IMR-90 (cell line): ENCODE results near the gene EIF3K. TPM values are rescaled to one million over a fixed set of nuclear protein-coding genes. Genes with fewer than 3 reads are reported as not detected.

Experiments used
- ATAC-seq: fragments of 200-7000 bp; cut with Tn5 transposase; 2 replicates; pipeline ENCODE4 v1.9.1; 2020; ENCODE audit warnings: low read depth, mild to moderate bottlenecking, moderate library complexity
- BruUV-seq: library from RNA; stranded (reverse); fragments of 400-500 nt; replicated peaks from 2 replicates; lab custom pipeline; 2021; lab: Mats Ljungman, UMichigan
- CTCF ChIA-PET: fragments of 300-600 bp; formaldehyde crosslinking; extraction: SDS; loops from one replicate; lab custom pipeline; 2021; ENCODE audit warnings: antibody characterized with exemption; lab: Yijun Ruan, JAX
- POLR2A ChIA-PET: fragments of 300-600 bp; sonication (Branson Sonifier 250); formaldehyde crosslinking; loops from one replicate; lab custom pipeline; 2022; ENCODE audit warnings: antibody characterized with exemption; ENCODE audit not compliant: unreplicated experiment; lab: Charles Lee
- DNase-seq: peaks from one replicate; pipeline ENCODE4 v3.0.0; 2013
- H2AFZ ChIP-seq: replicated peaks from 2 replicates; pipeline ENCODE3; 2013; ENCODE audit warnings: low read length, mild to moderate bottlenecking; ENCODE audit not compliant: poor library complexity
- H2AK5ac ChIP-seq: 2 replicates; pipeline ENCODE4 v1.6.1; 2013; ENCODE audit warnings: low read depth, low read length, inconsistent platforms
- H2AK9ac ChIP-seq: replicated peaks from 2 replicates; pipeline ENCODE3; 2013; ENCODE audit warnings: mild to moderate bottlenecking, low read depth, low read length, moderate library complexity; ENCODE audit not compliant: poor library complexity
- H2BK120ac ChIP-seq: 2 replicates; pipeline ENCODE4 v1.6.1; 2013; ENCODE audit warnings: low read depth, low read length, inconsistent platforms
- H2BK15ac ChIP-seq: 3 replicates; pipeline ENCODE4 v1.6.1; 2013; ENCODE audit warnings: low read depth, low read length, inconsistent platforms
- H2BK20ac ChIP-seq: 2 replicates; pipeline ENCODE4 v1.6.1; 2013; ENCODE audit warnings: low read depth, mild to moderate bottlenecking, inconsistent platforms, low read length, moderate library complexity
- H2BK5ac ChIP-seq: 2 replicates; pipeline ENCODE4 v1.6.1; 2013; ENCODE audit warnings: mild to moderate bottlenecking, low read depth, low read length, inconsistent platforms; ENCODE audit not compliant: poor library complexity, severe bottlenecking
- H3K14ac ChIP-seq: replicated peaks from 2 replicates; pipeline ENCODE4 v1.6.1; 2013; ENCODE audit warnings: low read depth, low read length, inconsistent platforms
- H3K18ac ChIP-seq: 2 replicates; pipeline ENCODE4 v1.6.1; 2013; ENCODE audit warnings: low read depth, low read length, control low read depth
- H3K23ac ChIP-seq: 2 replicates; pipeline ENCODE4 v1.6.1; 2013; ENCODE audit warnings: low read depth, low read length, inconsistent platforms
- H3K27ac ChIP-seq: 2 replicates; pipeline ENCODE4 v1.5.1; 2013; ENCODE audit warnings: mild to moderate bottlenecking, control low read depth, low read length; ENCODE audit not compliant: insufficient read depth
- H3K27me3 ChIP-seq: 2 replicates; pipeline ENCODE4 v1.6.1; 2013; ENCODE audit warnings: low read length; ENCODE audit not compliant: control insufficient read depth, insufficient read depth
- H3K36me3 ChIP-seq: 2 replicates; pipeline ENCODE4 v1.6.1; 2013; ENCODE audit warnings: low read length, mixed read lengths; ENCODE audit not compliant: control insufficient read depth, insufficient read depth
- H3K4ac ChIP-seq: 2 replicates; pipeline ENCODE4 v1.6.1; 2013; ENCODE audit warnings: low read depth, low read length, inconsistent platforms
- H3K4me1 ChIP-seq: 2 replicates; pipeline ENCODE4 v1.6.1; 2013; ENCODE audit warnings: low read length, mixed read lengths; ENCODE audit not compliant: control insufficient read depth, insufficient read depth
- H3K4me2 ChIP-seq: 2 replicates; pipeline ENCODE4 v1.6.1; 2013; ENCODE audit warnings: low read depth, mild to moderate bottlenecking, control low read depth, low read length, moderate library complexity
- H3K4me3 ChIP-seq: 2 replicates; pipeline ENCODE4 v1.5.1; 2013; ENCODE audit warnings: low read depth, mild to moderate bottlenecking, control low read depth, low read length, moderate library complexity; ENCODE audit not compliant: insufficient read depth
- H3K56ac ChIP-seq: 2 replicates; pipeline ENCODE4 v1.6.1; 2013; ENCODE audit warnings: low read length, inconsistent platforms; ENCODE audit not compliant: insufficient read depth; ENCODE audit errors: extremely low read depth
- H3K79me1 ChIP-seq, 2 experiments: 2 replicates each; pipeline ENCODE4 v1.6.1; 2013; ENCODE audit warnings: low read length in 2 of 2, inconsistent platforms in 1 of 2, low read depth in 1 of 2
- H3K9ac ChIP-seq: 2 replicates; pipeline ENCODE4 v1.6.1; 2013; ENCODE audit warnings: low read depth, low read length, control low read depth
- H3K9me1 ChIP-seq: 2 replicates; pipeline ENCODE4 v1.6.1; 2013; ENCODE audit warnings: low read length, inconsistent platforms; ENCODE audit not compliant: insufficient read depth
- H3K9me3 ChIP-seq: 2 replicates; pipeline ENCODE4 v1.6.1; 2013; ENCODE audit warnings: low read length; ENCODE audit not compliant: control insufficient read depth, insufficient read depth
- H4K20me1 ChIP-seq: 2 replicates; pipeline ENCODE4 v1.6.1; 2013; ENCODE audit warnings: low read length, inconsistent platforms; ENCODE audit not compliant: insufficient read depth
- H4K5ac ChIP-seq: 2 replicates; pipeline ENCODE4 v1.6.1; 2013; ENCODE audit warnings: mild to moderate bottlenecking, low read depth, low read length, control low read depth
- H4K8ac ChIP-seq, 2 experiments: 2 replicates each; pipeline ENCODE4 v1.6.1; 2013; ENCODE audit warnings: low read depth in 2 of 2, low read length in 2 of 2, control low read depth in 1 of 2, inconsistent platforms in 1 of 2
- H4K91ac ChIP-seq: 2 replicates; pipeline ENCODE4 v1.6.1; 2013; ENCODE audit warnings: low read depth, low read length, inconsistent platforms; ENCODE audit not compliant: insufficient read depth
- BHLHE40 ChIP-seq: fragments of 150-350 bp; IDR thresholded peaks from 2 replicates; pipeline ENCODE4 v1.6.1; 2016; ENCODE audit warnings: mild to moderate bottlenecking, low read depth, low read length
- CEBPB ChIP-seq: IDR thresholded peaks from 2 replicates; pipeline ENCODE4 v1.6.1; 2012; ENCODE audit warnings: low read depth, low read length, improper control_type of control experiment
- CHD1 ChIP-seq: IDR thresholded peaks from 2 replicates; pipeline ENCODE4 v1.6.1; 2012; ENCODE audit warnings: low read depth, low read length, improper control_type of control experiment
- FOS ChIP-seq: fragments of 150-350 bp; IDR thresholded peaks from 2 replicates; pipeline ENCODE4 v1.6.1; 2016; ENCODE audit warnings: low read depth, low read length
- MAFK ChIP-seq: IDR thresholded peaks from 2 replicates; pipeline ENCODE4 v1.6.1; 2012; ENCODE audit warnings: low read depth, low read length, improper control_type of control experiment
- MAZ ChIP-seq: IDR thresholded peaks from 2 replicates; pipeline ENCODE4 v1.6.1; 2012; ENCODE audit warnings: low read depth, mild to moderate bottlenecking, low read length, improper control_type of control experiment, moderate library complexity, borderline replicate concordance
- MXI1 ChIP-seq: IDR thresholded peaks from 2 replicates; pipeline ENCODE4 v1.6.1; 2012; ENCODE audit warnings: low read depth, mild to moderate bottlenecking, low read length, moderate library complexity, borderline replicate concordance
- NFE2L2 ChIP-seq: fragments of 150-350 bp; IDR thresholded peaks from 2 replicates; pipeline ENCODE4 v1.6.1; 2016; ENCODE audit warnings: low read depth, mild to moderate bottlenecking, low read length
- POLR2A ChIP-seq: IDR thresholded peaks from 2 replicates; pipeline ENCODE4 v1.6.1; 2012; ENCODE audit warnings: mild to moderate bottlenecking, low read depth, low read length
- RAD21 ChIP-seq: IDR thresholded peaks from 2 replicates; pipeline ENCODE4 v1.6.1; 2012; ENCODE audit warnings: low read length, improper control_type of control experiment
- RFX5 ChIP-seq: IDR thresholded peaks from 2 replicates; pipeline ENCODE4 v1.8.0; 2012; ENCODE audit warnings: low read depth, mild to moderate bottlenecking, low read length, moderate library complexity
- WGBS, 2 experiments: methylation state at CpG; one replicate each; pipeline versions ENCODE4 v1.1.5 to v1.1.7; 2013; ENCODE audit warnings: missing lambda C conversion rate in 2 of 2; ENCODE audit not compliant: insufficient read length in 1 of 2; ENCODE audit errors: extremely low coverage in 2 of 2; 5-methylcytosine and 5-hydroxymethylcytosine counted together
- dilution Hi-C: fragments of 300-500 bp; cut with HindIII; formaldehyde crosslinking; loops from one replicate; pipeline ENCODE4 v1.14.3; 2018; ENCODE audit warnings: low sequenced_read_pairs; ENCODE audit not compliant: unreplicated experiment
- in situ Hi-C: fragments of 300-500 bp; cut with MboI; formaldehyde crosslinking; loops from 3 replicates; pipeline ENCODE4 v1.14.3; 2019; ENCODE audit warnings: low sequenced_read_pairs, inconsistent platforms, mixed read lengths
- intact Hi-C: fragments of 100-400 bp; cut with micrococcal nuclease; formaldehyde crosslinking; loops from 2 replicates; pipeline ENCODE4 v1.10.0; 2022
- polyA plus RNA-seq, 3 experiments: library from polyadenylated mRNA; depleted of rRNA; stranded (reverse); fragments of >200 nt; gene quantifications; 2 replicates each; pipeline ENCODE4 v1.2.3, GENCODE V29; 2012; ENCODE audit warnings: low replicate concordance in 1 of 3
- total RNA-seq: library from RNA; depleted of rRNA; stranded (reverse); fragments of >200 nt; gene quantifications from 2 replicates; pipeline ENCODE4 v1.2.3, GENCODE V29; 2012
- TF ChIP-seq, protein P1 (sequence below): fragments of 150-350 bp; IDR thresholded peaks from 2 replicates; pipeline ENCODE4 v1.6.1; 2017; ENCODE audit warnings: mild to moderate bottlenecking, antibody characterized with exemption, low read length, low read depth
- TF ChIP-seq, protein P2 (sequence below): conservative IDR thresholded peaks from 2 replicates; pipeline ENCODE4 v1.5.1; 2012; ENCODE audit warnings: mild to moderate bottlenecking, low read depth, low read length, improper control_type of control experiment
- TF ChIP-seq, protein P3 (sequence below): fragments of 150-350 bp; IDR thresholded peaks from 2 replicates; pipeline ENCODE4 v1.6.1; 2016; ENCODE audit warnings: low read depth, mild to moderate bottlenecking, low read length, moderate library complexity, borderline replicate concordance

The EIF3K gene
- total and polyA plus RNA-seq, 2 of the 4 experiments (the other 2 are of a cell fraction), result 575 to 1,137 TPM

DNA sequence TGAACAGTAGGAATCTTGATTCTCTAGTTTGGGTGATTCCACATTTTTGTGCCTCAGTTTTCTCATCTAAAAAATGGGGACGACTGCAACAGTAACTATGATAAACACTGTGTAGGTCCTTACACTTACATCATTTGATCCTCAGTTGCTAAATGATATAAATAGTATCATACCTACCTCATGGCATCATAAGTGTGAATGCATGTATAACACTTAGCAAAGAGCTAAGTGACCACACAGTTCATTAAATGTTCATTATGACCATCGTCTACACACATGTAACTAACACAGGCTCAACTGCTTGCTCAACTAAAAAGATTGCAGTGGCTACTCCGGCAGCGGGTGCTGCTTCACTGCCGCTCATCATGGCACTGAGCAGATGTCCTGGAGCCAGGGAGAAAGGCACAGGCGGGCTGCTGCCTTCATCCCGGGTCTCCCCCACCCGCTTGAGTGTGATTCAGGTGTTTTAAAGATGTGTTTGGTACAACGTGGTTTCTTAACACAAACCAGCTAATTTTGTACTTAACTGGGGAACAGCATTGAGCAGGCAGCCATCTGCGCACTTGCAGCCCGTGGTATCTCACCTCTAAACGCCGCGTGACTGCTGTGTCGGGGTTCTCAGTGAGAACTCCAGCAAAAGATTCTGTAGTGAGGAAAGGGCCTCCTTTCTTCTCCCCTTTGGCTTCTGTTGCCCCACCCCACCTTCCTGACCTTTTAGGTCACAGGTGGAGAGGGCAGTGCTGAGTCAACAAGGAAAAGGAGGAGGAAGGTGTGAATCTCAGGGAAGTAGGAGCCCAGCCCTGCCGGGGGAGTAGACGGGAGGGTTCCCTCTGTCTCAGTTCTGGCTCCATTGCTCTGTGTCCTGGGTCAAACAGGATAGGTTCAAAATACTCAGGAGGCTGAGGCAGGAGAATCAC is 16.8 kb downstream of the EIF3K start:
- Histone ChIP-seq H4K20me1 (peaks cover 2% of the 10 kb centered on the region), H4K5ac (no peak overlapping the region), H3K4ac (no peak overlapping the region), H2BK5ac (no peak overlapping the region), H3K79me1 (peaks cover 19 to 33% of the 10 kb centered on the region in 2 experiments), H3K23ac (no peak overlapping the region), H4K91ac (no peak overlapping the region), H3K4me2 (no peak overlapping the region), H3K14ac (no peak overlapping the region), H3K4me1 (no peaks in the 10 kb centered on the region), H2AK5ac (no peak overlapping the region), H3K56ac (no peak overlapping the region), H3K36me3 (peaks cover 15% of the 10 kb centered on the region), H3K9me1 (0 out of 2 replicates have a peak, but pooled peaks cover 3% of the 10 kb centered on the region), H2BK20ac (no peak overlapping the region), H3K27ac (no peak overlapping the region), H3K18ac (no peak overlapping the region), H2AK9ac (no peak overlapping the region), H2BK15ac (no peak overlapping the region), H3K9me3 (no peaks in the 10 kb centered on the region), H3K4me3 (no peak overlapping the region), H2AFZ (no peak overlapping the region), H2BK120ac (no peak overlapping the region), H4K8ac (no peak overlapping the region), H3K9ac (no peak overlapping the region), H3K27me3 (no peaks in the 10 kb centered on the region)
- no TSS peak for BruUV-seq
- DNase-seq (no peak), ATAC-seq (no peak)
- ChIA-PET CTCF (interaction anchor here (1.3 to 1.6 kb wide), 4 partner anchors 12 to 123 kb away, joined by 3 to 5 read pairs (median 4); partner anchors contain the start of gene ACTN4), POLR2A (no interaction called here)
- in situ Hi-C loops, result loop anchor here (25.0 kb wide), 1 partner anchor 398 kb away; no protein-coding TSS in a partner anchor
- dilution Hi-C loops, result no loop called here
- intact Hi-C loops, result loop anchor here (2.0 to 10.0 kb wide), 2 partner anchors 121 to 401 kb away; no protein-coding TSS in a partner anchor
- no CpG with 5 or more reads among the region's 17 CpGs for WGBS, 2 experiments
- TF ChIP-seq FOS, result no peak
- no peak for TF ChIP-seq CHD1
- TF ChIP-seq, protein P1, sequence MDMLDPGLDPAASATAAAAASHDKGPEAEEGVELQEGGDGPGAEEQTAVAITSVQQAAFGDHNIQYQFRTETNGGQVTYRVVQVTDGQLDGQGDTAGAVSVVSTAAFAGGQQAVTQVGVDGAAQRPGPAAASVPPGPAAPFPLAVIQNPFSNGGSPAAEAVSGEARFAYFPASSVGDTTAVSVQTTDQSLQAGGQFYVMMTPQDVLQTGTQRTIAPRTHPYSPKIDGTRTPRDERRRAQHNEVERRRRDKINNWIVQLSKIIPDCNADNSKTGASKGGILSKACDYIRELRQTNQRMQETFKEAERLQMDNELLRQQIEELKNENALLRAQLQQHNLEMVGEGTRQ, result no peak
- no peak for TF ChIP-seq MAZ
- TF ChIP-seq MAFK, result no peak
- TF ChIP-seq POLR2A, result no peak
- no peak for TF ChIP-seq RAD21
- no peak for TF ChIP-seq CEBPB
- no peak for TF ChIP-seq BHLHE40
- TF ChIP-seq, protein P2, sequence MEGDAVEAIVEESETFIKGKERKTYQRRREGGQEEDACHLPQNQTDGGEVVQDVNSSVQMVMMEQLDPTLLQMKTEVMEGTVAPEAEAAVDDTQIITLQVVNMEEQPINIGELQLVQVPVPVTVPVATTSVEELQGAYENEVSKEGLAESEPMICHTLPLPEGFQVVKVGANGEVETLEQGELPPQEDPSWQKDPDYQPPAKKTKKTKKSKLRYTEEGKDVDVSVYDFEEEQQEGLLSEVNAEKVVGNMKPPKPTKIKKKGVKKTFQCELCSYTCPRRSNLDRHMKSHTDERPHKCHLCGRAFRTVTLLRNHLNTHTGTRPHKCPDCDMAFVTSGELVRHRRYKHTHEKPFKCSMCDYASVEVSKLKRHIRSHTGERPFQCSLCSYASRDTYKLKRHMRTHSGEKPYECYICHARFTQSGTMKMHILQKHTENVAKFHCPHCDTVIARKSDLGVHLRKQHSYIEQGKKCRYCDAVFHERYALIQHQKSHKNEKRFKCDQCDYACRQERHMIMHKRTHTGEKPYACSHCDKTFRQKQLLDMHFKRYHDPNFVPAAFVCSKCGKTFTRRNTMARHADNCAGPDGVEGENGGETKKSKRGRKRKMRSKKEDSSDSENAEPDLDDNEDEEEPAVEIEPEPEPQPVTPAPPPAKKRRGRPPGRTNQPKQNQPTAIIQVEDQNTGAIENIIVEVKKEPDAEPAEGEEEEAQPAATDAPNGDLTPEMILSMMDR, result no peak
- TF ChIP-seq RFX5, result no peak
- no peak for TF ChIP-seq NFE2L2
- no peak for TF ChIP-seq MXI1
- TF ChIP-seq, protein P3, sequence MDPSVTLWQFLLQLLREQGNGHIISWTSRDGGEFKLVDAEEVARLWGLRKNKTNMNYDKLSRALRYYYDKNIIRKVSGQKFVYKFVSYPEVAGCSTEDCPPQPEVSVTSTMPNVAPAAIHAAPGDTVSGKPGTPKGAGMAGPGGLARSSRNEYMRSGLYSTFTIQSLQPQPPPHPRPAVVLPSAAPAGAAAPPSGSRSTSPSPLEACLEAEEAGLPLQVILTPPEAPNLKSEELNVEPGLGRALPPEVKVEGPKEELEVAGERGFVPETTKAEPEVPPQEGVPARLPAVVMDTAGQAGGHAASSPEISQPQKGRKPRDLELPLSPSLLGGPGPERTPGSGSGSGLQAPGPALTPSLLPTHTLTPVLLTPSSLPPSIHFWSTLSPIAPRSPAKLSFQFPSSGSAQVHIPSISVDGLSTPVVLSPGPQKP, result no peak
